ENCODE measurements around the gene CHAF1A.

CHAF1A gene

GRCh38 chr19:4401769-4402170 is 670 bp upstream of the CHAF1A start:
- Histone ChIP-seq H3F3A (ENCODE audit: low read depth) (no peaks in the 10 kb centered on the region), H3K4me1 (ENCODE audit: insufficient read depth, low read length, poor library complexity, severe bottlenecking) (peaks cover 47% of the 10 kb centered on the region), H3K9me2 (replicated peaks; ENCODE audit: low read depth, low read length) (no peaks in the 10 kb centered on the region), H3K27me3 (ENCODE audit: insufficient read depth, low read length, poor library complexity, severe bottlenecking) (peaks cover 5% of the 10 kb centered on the region), H3K79me2 (ENCODE audit: insufficient read depth, low read length) (peaks cover 78% of the 10 kb centered on the region), H3K9me3 (ENCODE audit: insufficient read depth, low read depth, low read length) (no peaks in the 10 kb centered on the region), H4K20me1 (ENCODE audit: insufficient read depth, low read length, poor library complexity, severe bottlenecking) (peaks cover 71% of the 10 kb centered on the region), H3K4me2 (ENCODE audit: low read depth, low read length, poor library complexity, severe bottlenecking) (peak overlapping the region; percentile 89), H3K4me3 (ENCODE audit: low read length, poor library complexity, severe bottlenecking) (peak overlapping the region; percentile 99), H3K9ac (ENCODE audit: low read depth, low read length, poor library complexity, severe bottlenecking) (peak overlapping the region; percentile 77), H3K36me3 (ENCODE audit: insufficient read depth, low read length) (peaks cover 5% of the 10 kb centered on the region; the same call in 1 of the 2 replicates), H2AFZ (ENCODE audit: low read length) (peak overlapping the region; percentile 69)
- TF ChIP-seq, protein P1, sequence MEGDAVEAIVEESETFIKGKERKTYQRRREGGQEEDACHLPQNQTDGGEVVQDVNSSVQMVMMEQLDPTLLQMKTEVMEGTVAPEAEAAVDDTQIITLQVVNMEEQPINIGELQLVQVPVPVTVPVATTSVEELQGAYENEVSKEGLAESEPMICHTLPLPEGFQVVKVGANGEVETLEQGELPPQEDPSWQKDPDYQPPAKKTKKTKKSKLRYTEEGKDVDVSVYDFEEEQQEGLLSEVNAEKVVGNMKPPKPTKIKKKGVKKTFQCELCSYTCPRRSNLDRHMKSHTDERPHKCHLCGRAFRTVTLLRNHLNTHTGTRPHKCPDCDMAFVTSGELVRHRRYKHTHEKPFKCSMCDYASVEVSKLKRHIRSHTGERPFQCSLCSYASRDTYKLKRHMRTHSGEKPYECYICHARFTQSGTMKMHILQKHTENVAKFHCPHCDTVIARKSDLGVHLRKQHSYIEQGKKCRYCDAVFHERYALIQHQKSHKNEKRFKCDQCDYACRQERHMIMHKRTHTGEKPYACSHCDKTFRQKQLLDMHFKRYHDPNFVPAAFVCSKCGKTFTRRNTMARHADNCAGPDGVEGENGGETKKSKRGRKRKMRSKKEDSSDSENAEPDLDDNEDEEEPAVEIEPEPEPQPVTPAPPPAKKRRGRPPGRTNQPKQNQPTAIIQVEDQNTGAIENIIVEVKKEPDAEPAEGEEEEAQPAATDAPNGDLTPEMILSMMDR (conservative IDR thresholded peaks at IDR 0.05; ENCODE audit: low read length): no peak
- TF ChIP-seq EZH2phosphoT487 (IDR thresholded peaks at IDR 0.05; ENCODE audit: borderline replicate concordance): no peak

DNA sequence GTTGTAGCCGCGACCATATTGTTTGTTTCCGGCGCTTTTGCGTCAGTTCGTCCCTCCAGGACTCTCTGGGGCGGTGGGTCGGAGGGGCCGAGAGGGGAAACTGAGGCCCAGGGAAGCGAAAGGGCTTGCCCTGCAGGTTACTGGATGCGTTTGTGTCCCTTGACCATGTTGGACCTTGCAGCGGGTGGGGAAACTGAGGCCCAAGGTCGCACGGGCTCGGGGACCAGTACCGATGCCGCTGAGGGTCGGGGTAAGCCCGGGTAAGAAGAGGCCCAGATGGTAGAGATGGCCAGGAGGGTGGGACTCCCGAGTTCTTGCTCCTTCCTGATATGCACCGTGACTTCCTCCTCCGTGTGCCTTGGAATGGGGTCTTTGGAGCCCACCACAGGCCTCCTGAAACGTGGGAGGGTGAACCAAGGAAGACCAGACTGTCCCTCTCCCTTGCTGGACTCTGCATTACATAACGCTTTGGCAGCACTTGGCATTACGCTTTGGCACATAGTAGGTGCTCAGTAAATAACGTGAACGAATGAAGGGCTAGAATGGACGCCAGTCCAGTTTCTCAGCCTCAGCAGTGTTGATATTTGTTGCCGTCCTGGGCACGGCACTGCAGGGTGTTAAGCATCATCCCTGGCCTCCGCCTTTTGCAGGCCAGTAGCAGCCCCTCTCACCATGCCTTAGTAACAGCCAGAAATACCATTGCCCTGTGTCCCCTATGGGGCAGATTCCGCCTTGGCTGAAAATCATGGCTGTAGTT is 743 bp downstream of the CHAF1A start:
- Histone ChIP-seq H3K4me1 (ENCODE audit: insufficient read depth, low read length, poor library complexity, severe bottlenecking) (peaks cover 44% of the 10 kb centered on the region), H3K27me3 (ENCODE audit: insufficient read depth, low read length, poor library complexity, severe bottlenecking) (peaks cover 5% of the 10 kb centered on the region), H3K4me2 (ENCODE audit: low read depth, low read length, poor library complexity, severe bottlenecking) (peak overlapping the region; percentile 93), H3K9ac (ENCODE audit: low read depth, low read length, poor library complexity, severe bottlenecking) (peak overlapping the region; percentile 99), H3K79me2 (ENCODE audit: insufficient read depth, low read length) (peaks cover 78% of the 10 kb centered on the region), H4K20me1 (ENCODE audit: insufficient read depth, low read length, poor library complexity, severe bottlenecking) (peaks cover 60% of the 10 kb centered on the region), H3K9me3 (ENCODE audit: insufficient read depth, low read depth, low read length) (no peaks in the 10 kb centered on the region), H3K36me3 (ENCODE audit: insufficient read depth, low read length) (peaks cover 9% of the 10 kb centered on the region; the same call in 1 of the 2 replicates), H3F3A (ENCODE audit: low read depth) (no peaks in the 10 kb centered on the region), H2AFZ (ENCODE audit: low read length) (peak overlapping the region; percentile 58; the same call in 1 of the 2 replicates), H3K4me3 (ENCODE audit: low read length, poor library complexity, severe bottlenecking) (peak overlapping the region; percentile 99), H3K9me2 (replicated peaks; ENCODE audit: low read depth, low read length) (no peaks in the 10 kb centered on the region)
- no peak for TF ChIP-seq EZH2phosphoT487 (IDR thresholded peaks at IDR 0.05; ENCODE audit: borderline replicate concordance)
- TF ChIP-seq, protein P1 (conservative IDR thresholded peaks at IDR 0.05; ENCODE audit: low read length): no peak

DNA sequence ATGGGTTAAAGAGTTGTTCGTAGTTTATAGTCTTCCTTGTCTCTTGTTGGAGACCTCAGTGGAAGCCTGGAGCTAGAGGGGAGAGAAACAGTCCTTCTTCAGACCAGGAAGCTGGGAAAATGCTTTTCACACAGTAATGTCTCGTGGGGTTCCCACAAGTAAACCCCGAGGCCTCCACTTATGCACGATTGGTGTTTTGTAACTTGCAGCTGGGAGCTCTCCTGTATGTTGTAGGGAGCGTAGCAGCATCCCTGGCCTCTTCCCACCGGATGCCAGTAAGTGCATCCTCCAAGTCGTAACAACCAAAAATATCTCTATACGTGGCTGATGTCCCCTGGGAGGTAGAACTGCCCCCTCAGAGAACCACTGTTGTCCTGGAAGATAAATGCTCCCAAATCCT is 3.5 kb downstream of the CHAF1A start:
- no peak for TF ChIP-seq EZH2phosphoT487 (IDR thresholded peaks at IDR 0.05; ENCODE audit: borderline replicate concordance)
- TF ChIP-seq, protein P1 (conservative IDR thresholded peaks at IDR 0.05; ENCODE audit: low read length): no peak
- Histone ChIP-seq H4K20me1 (ENCODE audit: insufficient read depth, low read length, poor library complexity, severe bottlenecking) (peaks cover 54% of the 10 kb centered on the region), H3K36me3 (ENCODE audit: insufficient read depth, low read length) (peaks cover 32% of the 10 kb centered on the region; the same call in 1 of the 2 replicates), H3K4me1 (ENCODE audit: insufficient read depth, low read length, poor library complexity, severe bottlenecking) (peaks cover 32% of the 10 kb centered on the region), H3K9me3 (ENCODE audit: insufficient read depth, low read depth, low read length) (no peaks in the 10 kb centered on the region), H3K4me2 (ENCODE audit: low read depth, low read length, poor library complexity, severe bottlenecking) (peak overlapping the region; percentile 93), H3K27me3 (ENCODE audit: insufficient read depth, low read length, poor library complexity, severe bottlenecking) (peaks cover 5% of the 10 kb centered on the region), H2AFZ (ENCODE audit: low read length) (no peak overlapping the region), H3F3A (ENCODE audit: low read depth) (no peaks in the 10 kb centered on the region), H3K9ac (ENCODE audit: low read depth, low read length, poor library complexity, severe bottlenecking) (peak overlapping the region; percentile 25), H3K4me3 (ENCODE audit: low read length, poor library complexity, severe bottlenecking) (peak overlapping the region; percentile 11), H3K9me2 (replicated peaks; ENCODE audit: low read depth, low read length) (no peaks in the 10 kb centered on the region), H3K79me2 (ENCODE audit: insufficient read depth, low read length) (peaks cover 85% of the 10 kb centered on the region)
